Esophagus (tissue), 2 donors: ENCODE results near the gene SLITRK3. TPM values are rescaled to one million over a fixed set of nuclear protein-coding genes. Genes with fewer than 3 reads are reported as not detected.
"Not testable (repeated sequence)": the region's sequence is repeated elsewhere in the genome, so short reads cannot be mapped to it uniquely, and the experiment has no call there.

Experiments
- H3K27ac ChIP-seq, 2 donors: one replicate each; pipeline ENCODE4 v1.5.1; 2013; ENCODE audit warnings: low read depth in 2 of 2, mild to moderate bottlenecking in 2 of 2, inconsistent platforms in 1 of 2, low read length in 1 of 2, moderate library complexity in 1 of 2
- H3K27me3 ChIP-seq, 2 donors: one replicate each; pipeline ENCODE4 v1.6.1; 2013; ENCODE audit warnings: low read length in 2 of 2, control low read depth in 1 of 2, mild to moderate bottlenecking in 1 of 2; ENCODE audit not compliant: insufficient read depth in 2 of 2, control insufficient read depth in 1 of 2
- H3K36me3 ChIP-seq, 2 donors: one replicate each; pipeline ENCODE4 v1.6.1; 2013; ENCODE audit warnings: low read length in 1 of 2; ENCODE audit not compliant: control insufficient read depth in 2 of 2, insufficient read depth in 2 of 2
- H3K4me1 ChIP-seq, 2 donors: one replicate each; pipeline ENCODE4 v1.6.1; 2013; ENCODE audit warnings: low read length in 1 of 2; ENCODE audit not compliant: control insufficient read depth in 2 of 2, insufficient read depth in 2 of 2
- H3K4me3 ChIP-seq, 2 donors: one replicate each; pipeline ENCODE4 v1.5.1; 2013; ENCODE audit warnings: low read length in 2 of 2, mild to moderate bottlenecking in 2 of 2, low read depth in 1 of 2, moderate library complexity in 1 of 2
- H3K9me3 ChIP-seq, 2 donors: one replicate each; pipeline ENCODE4 v1.6.1; 2013; ENCODE audit warnings: mild to moderate bottlenecking in 2 of 2, low read depth in 1 of 2, low read length in 1 of 2, moderate library complexity in 1 of 2; ENCODE audit not compliant: control insufficient read depth in 2 of 2, insufficient read depth in 1 of 2
- WGBS, 2 donors: extraction: QIAGEN DNeasy Blood & Tissue Kit; methylation state at CpG; one replicate each; pipeline ENCODE4 v1.1.7; 2013; 5-methylcytosine and 5-hydroxymethylcytosine counted together
- polyA plus RNA-seq, 2 donors: library from polyadenylated mRNA; stranded (reverse); fragments of 200-250 nt; gene quantifications; one replicate each; pipeline ENCODE4 v1.2.3, GENCODE V29; 2013
- donor health status: healthy with polysubstance abuse.
- donor health status: Bipolar disorder and iron deficiency.

Gene SLITRK3
- polyA plus RNA-seq, 2 donors = 0.14 to 0.94 TPM

- Histone ChIP-seq H3K27ac (no peak overlapping the region), H3K36me3 (no peaks in the 10 kb centered on the region), H3K27me3 (no peaks in the 10 kb centered on the region), H3K9me3 (no peaks in the 10 kb centered on the region), H3K4me3 (no peak overlapping the region), H3K4me1 (no peaks in the 10 kb centered on the region)
- WGBS, 2 donors = 16 to 18% methylated on average over 1 of the region's 1 CpG
These were observed 36.3 kb downstream of the SLITRK3 start for GRCh38 chr3:165159760-165160421.

- no peak overlapping the region for H3K27ac ChIP-seq
- H3K36me3 ChIP-seq = no peaks in the 10 kb centered on the region
- no peak overlapping the region for H3K4me3 ChIP-seq
- H3K27me3 ChIP-seq = no peaks in the 10 kb centered on the region
- no peaks in the 10 kb centered on the region for H3K9me3 ChIP-seq
- H3K4me1 ChIP-seq = no peaks in the 10 kb centered on the region
- WGBS, 2 donors = 51 to 61% methylated on average over 2 of the region's 2 CpGs
These were observed 38.2 kb downstream of the SLITRK3 start for GRCh38 chr3:165158011-165158410.

- Histone ChIP-seq H3K4me3 (no peak overlapping the region), H3K27me3 (no peaks in the 10 kb centered on the region), H3K27ac (no peak overlapping the region), H3K4me1 (no peaks in the 10 kb centered on the region), H3K36me3 (no peaks in the 10 kb centered on the region), H3K9me3 (no peaks in the 10 kb centered on the region)
- WGBS, 2 donors = 94 to 96% methylated on average over 3 of the region's 3 CpGs
These were observed 39.3 kb downstream of the SLITRK3 start for GRCh38 chr3:165156757-165157420.

- H3K4me3 ChIP-seq = no peak overlapping the region
- no peaks in the 10 kb centered on the region for H3K36me3 ChIP-seq
- no peak overlapping the region for H3K27ac ChIP-seq
- 68 to 81% methylated on average over 4 of the region's 4 CpGs for whole genome bisulfite sequencing, 2 donors
- H3K4me1 ChIP-seq = no peaks in the 10 kb centered on the region
- no peaks in the 10 kb centered on the region for H3K27me3 ChIP-seq
- no peaks in the 10 kb centered on the region for H3K9me3 ChIP-seq
These were observed 47.2 kb downstream of the SLITRK3 start for GRCh38 chr3:165148876-165149441.

GRCh38 chr3:165144271-165144670 lies 51.9 kb downstream of the SLITRK3 start:
- Histone ChIP-seq H3K4me1 (no peaks in the 10 kb centered on the region), H3K4me3 (no peak overlapping the region), H3K9me3 (peaks cover 0 to 4% of the 10 kb centered on the region in 2 donors), H3K27me3 (no peaks in the 10 kb centered on the region), H3K36me3 (no peaks in the 10 kb centered on the region), H3K27ac (no peak overlapping the region)
- WGBS, 2 donors = 50 to 60% methylated on average over 1 of the region's 1 CpG

GRCh38 chr3:165139918-165140317 lies 56.3 kb downstream of the SLITRK3 start:
- H3K4me1 ChIP-seq, H3K27ac ChIP-seq, H3K36me3 ChIP-seq, H3K4me3 ChIP-seq, H3K27me3 ChIP-seq, H3K9me3 ChIP-seq: not testable (repeated sequence)
- WGBS, 2 donors = 50 to 58% methylated on average over 7 of the region's 7 CpGs

Other genes with a start within 250 kb of the SLITRK3 start
- gene SI, start 117.9 kb downstream of the SLITRK3 start, polyA plus RNA-seq = under 1 TPM in 1 of 2 donors, not detected in 1; 0.04 TPM